GM08714 (cell line): ENCODE measurements around the gene PP2D1.
"Not testable (repeated sequence)": the region's sequence is repeated elsewhere in the genome, so short reads cannot be mapped to it uniquely, and the experiment has no call there.

Experiments used
- H3K4me3 ChIP-seq: fragments of 200-500 bp; sonication (Bioruptor generic); 2 replicates; pipeline ENCODE4 v1.5.1; 2014; ENCODE audit warnings: mild to moderate bottlenecking, low read length, inconsistent platforms
- ZNF274 ChIP-seq: IDR thresholded peaks from 2 replicates; pipeline ENCODE4 v1.6.1; 2012; ENCODE audit warnings: mild to moderate bottlenecking, low read depth, low read length

Gene PP2D1

DNA sequence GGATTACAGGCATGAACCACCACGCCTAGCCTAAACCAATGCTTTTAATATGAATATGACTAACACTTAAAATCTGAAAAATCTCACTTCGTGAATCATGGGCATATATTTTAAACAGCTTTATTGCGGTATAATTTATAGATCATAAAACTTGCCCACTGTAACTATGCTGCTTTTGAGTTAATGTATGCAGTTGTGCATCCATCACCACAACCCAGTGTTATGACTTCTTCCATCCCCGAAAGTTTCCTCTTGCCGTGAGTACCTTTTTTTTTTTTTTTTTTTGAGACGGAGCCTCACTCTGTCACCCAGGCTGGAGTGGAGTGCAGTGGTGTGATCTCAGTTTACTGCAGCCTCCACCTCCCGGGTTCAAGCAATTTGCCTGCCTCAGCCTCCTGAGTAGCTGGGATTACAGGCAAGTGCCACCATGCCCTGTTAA lies 35.3 kb upstream of the PP2D1 start:
- H3K4me3 ChIP-seq, result no peak overlapping the region
- TF ChIP-seq ZNF274, result no peak

DNA sequence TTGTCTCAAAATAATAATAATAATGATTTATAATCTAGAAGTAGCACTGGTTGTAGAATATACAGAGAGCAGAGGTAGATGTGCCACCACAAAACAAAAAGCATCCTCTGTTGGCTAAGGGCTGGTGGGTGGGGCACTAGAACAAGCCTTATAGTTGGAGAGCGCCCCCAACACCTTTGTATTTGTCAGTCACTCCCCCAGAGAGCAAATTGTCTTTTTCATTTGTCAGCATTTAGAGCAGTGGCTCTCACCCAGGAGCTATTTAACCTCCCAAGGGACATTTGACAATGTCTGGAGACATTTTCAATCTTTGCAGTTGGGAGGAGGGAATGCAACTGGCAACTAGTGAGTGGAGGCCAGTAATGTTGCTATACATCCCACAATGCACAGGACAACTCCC lies 34.5 kb upstream of the PP2D1 start:
- H3K4me3 ChIP-seq, result no peak overlapping the region

DNA sequence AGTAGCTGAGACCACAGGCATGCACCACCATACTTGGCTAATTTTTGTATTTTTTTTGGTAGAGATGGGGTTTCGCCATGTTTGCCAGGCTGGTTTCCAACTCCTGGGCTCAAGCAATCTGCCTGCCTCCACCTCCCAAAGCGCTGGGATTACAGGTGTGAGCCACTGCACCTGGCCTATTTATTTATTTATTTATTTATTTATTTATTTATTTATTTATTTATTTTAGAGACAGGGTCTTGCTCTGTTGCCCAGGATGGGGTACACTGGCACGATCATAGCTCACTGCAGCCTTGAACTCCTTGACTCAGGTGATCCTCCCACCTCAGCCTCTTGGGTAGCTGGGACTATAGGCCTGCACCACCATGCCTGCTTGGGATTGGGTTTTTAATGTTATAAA lies 33.1 kb upstream of the PP2D1 start:
- H3K4me3 ChIP-seq, result not testable (repeated sequence)

More for the DNA sequence above, 34.5 kb upstream of the PP2D1 start:
- no peak for TF ChIP-seq ZNF274

DNA sequence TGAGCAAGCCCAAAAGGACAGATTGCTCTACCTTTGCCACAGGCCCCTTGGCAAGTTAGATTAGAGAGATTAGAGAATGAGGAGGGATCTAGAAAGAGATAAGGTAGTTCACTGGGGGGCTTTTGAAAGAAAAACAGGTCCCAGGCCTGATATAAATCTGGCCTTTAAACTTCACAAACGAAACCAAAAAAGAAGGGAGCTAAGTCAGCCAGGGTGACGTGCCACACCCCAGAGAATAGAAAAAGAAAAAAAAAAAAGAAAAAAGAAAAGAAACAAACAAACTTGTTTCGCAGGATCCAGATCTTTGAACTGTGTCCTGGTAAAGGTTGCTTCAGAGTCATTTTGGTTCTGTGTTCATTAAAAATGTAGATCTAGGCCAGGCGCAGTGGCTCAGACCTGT lies 31.8 kb upstream of the PP2D1 start:
- H3K4me3 ChIP-seq, result peak overlapping the region; percentile 52
- TF ChIP-seq ZNF274, result no peak

DNA sequence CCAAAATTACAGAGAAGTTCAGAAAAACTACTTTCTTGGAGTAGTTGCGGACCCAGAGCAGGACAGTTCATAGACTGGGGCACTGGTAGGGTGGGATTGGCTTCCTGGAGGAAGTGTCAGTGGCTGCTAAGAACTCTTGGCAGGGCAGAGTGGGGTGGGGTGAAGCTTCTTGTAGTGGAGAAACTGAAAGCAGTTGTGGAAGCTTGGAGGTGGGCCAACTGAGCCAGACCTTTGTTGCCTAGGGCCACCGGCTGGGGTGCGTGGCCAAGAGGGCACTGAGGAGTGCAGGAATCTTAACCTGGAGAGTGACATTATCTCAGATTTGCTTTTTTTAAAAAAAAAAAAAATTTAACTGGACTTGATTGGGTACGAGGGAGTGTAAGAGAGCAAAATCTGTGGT lies 31.3 kb upstream of the PP2D1 start:
- no peak for TF ChIP-seq ZNF274
- peak overlapping the region; percentile 52 for H3K4me3 ChIP-seq

DNA sequence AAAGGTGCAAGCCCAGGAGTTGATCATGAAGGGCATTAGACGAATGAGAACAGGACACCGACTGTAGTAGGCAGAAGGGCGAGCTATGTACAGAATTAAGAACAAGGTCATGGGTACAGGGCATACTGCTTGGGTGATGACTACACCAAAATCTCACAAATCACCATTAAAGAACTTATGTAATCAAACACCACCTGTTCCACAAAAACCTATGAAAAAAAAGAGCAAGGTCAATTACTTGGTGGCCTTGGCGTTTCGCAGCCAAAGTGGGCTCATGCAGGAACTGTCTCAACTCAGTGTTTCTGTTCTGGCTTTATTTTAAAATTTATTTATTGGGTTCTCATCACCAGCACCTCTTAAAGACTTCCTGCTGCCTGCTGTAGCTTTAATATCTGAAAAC lies 30.3 kb upstream of the PP2D1 start:
- H3K4me3 ChIP-seq, result no peak overlapping the region
- TF ChIP-seq ZNF274, result no peak

DNA sequence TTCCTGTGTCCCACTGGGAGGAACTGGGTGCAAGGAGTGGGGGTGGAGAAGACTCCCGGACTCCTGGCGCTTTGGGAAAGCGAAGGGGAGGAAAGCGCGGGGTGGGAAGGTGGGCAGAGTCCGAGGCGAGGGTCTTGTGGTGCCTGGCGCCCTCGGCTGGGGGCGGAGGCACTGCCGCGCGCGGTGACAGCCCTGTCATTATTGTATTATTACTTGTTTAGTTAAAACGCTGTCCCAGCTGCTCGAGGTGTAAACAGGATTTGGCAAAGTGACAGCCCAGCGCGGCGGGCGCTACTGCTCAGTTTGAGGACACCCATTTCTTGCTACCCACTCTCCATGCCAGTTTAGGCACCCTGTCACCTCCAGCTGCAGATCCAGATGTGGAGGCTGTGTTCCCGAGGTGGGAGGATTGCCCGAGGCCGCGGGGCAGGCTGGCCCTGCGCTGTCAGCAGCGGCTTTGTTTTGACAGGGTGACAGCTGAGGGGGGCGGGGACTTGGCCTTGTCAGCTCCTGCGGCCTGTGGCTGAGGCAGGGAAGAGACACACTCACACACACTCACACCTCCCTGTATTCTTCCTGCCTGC lies 29.2 kb upstream of the PP2D1 start:
- peak overlapping the region; percentile 81 for H3K4me3 ChIP-seq
- no peak for TF ChIP-seq ZNF274

DNA sequence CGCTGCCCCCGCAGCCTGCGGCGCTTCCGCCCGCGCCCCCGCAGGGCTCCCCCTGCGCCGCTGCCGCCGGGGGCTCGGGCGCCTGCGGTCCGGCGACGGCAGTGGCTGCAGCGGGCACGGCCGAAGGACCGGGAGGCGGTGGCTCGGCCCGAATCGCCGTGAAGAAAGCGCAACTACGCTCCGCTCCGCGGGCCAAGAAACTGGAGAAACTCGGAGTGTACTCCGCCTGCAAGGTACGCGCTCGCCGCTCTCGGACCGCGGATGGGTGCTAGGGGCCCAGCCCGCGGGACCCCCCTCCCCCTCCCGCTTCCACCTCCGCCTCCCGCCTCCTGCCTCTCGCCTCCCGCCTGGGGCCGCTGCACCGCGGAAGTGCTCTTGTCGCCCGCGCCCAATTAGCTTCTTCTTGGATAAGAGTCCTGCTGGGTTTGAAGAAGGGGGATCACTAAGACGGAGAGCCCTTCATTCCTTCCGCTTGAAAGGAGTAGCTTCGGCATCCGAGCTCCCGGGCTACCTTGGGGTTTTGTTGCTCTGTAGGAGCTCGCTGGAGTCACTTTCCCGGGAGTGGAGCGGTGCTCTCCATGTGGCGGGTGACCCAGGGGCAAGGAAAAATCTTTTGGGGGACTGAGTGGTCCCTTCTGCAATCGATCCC lies 28.6 kb upstream of the PP2D1 start:
- TF ChIP-seq ZNF274, result no peak
- peak overlapping the region; percentile 81 for H3K4me3 ChIP-seq

DNA sequence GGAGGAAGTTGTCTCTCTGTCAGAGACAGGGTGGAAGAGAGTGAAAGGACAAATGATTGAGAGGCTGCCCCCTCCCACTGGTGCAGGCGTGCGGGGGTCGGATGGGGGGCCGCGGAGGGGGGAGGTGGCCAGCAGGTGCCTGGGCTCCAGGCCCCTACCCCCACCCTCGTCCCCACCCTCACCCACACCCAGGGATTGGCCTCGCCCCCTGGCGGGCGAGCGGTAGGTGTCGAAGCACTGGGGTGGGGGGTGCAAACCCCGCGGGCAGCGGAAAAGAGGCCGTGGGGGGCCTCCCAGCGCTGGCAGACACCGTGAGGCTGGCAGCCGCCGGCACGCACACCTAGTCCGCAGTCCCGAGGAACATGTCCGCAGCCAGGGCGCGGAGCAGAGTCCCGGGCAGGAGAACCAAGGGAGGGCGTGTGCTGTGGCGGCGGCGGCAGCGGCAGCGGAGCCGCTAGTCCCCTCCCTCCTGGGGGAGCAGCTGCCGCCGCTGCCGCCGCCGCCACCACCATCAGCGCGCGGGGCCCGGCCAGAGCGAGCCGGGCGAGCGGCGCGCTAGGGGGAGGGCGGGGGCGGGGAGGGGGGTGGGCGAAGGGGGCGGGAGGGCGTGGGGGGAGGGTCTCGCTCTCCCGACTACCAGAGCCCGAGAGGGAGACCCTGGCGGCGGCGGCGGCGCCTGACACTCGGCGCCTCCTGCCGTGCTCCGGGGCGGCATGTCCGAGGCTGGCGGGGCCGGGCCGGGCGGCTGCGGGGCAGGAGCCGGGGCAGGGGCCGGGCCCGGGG lies 27.9 kb upstream of the PP2D1 start, which contains the start of gene KAT2B:
KAT2B (plus strand) TSS at position 682 of the 783 bp plus-strand sequence; CDS start at position 714, 32 bp downstream.
- TF ChIP-seq ZNF274, result no peak
- peak within 1 kb of the TSS; percentile 81 for H3K4me3 ChIP-seq

DNA sequence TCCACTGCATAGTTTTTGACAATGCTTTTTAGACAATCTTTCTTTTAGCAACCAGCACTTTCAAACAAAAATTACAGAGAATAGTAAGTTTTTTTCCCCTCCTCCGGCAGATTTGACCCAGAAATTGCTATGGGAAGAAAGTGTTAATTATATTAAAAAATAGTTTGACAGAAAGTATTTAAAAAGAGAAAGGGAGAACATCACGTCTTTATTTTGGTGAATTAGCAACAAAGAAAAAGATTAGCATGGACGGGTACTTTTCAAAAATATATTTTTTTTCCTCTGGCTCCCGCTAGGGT lies 27.4 kb upstream of the PP2D1 start:
- peak overlapping the region; percentile 81 for H3K4me3 ChIP-seq

DNA sequence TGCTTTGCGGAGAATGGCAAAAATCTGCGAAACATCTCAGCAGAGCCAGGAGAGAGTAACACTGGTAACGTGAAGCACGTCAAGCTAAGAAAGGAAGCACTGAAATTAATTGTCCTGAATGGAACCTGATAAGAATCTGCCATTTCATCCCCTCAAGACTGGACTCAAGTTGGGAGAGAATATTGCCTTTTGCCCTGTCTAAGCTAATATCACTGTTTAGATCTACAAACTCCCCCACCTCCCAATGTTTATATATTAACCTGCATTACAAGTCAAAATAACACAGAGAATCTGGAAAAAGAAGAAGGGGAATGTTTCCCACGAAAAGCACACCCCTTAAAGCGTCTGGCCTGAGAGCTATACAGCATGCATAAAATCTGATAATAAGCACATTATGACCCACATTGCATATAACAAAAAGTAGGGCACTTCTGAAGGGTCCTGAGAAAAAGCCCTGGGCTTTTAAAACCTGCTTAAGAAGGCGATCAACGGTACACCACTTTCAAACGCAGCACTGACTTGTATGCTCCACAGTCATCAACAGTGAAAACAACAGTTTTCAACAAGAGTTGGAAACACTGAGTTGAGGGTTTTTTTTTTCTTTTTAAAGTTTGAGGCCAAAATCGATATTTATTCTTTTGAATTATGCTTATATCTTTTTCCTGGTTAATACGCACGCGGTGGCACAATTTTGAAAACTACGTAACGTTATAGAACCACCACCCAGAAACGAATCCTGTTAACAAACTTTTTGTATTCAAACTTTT lies 26.8 kb upstream of the PP2D1 start:
- peak overlapping the region; percentile 81; the same call in 1 of the 2 replicates for H3K4me3 ChIP-seq
- no peak for TF ChIP-seq ZNF274

More for the DNA sequence above, 27.4 kb upstream of the PP2D1 start:
- no peak for TF ChIP-seq ZNF274

DNA sequence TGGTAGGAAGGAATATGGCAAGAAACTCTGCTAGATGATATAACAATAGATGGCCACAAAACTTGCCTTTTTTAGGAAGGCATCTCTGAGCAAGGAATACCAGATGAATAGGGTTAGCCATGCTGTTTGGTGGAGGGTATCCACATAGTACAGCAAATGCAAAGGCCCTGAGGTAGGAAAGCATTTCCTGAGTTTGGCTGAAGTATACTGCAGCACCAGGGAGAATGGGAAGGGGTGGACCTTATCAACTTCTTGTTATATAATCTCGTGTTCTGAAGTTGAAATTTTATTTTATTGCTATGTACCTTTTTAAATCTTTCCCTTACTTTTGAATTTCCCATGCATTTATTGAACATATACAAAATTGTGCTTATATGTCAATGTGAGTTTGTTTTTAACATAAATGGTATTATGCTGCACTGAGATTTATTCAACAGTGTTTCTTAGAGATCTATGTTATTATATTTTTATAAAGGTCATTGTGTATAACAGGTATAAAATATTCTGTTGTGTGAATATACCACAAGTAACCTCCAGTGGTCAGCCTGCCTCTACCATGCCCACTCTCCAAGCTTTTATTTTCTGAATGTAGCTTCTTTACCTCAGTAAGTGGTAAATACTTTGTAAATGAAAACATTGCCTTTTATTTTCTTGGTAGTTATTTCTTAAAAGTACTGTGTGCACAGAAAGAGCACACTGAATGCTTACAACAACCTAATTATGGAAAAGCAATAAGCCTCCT lies 25.4 kb upstream of the PP2D1 start:
- no peak overlapping the region for H3K4me3 ChIP-seq
- no peak for TF ChIP-seq ZNF274

DNA sequence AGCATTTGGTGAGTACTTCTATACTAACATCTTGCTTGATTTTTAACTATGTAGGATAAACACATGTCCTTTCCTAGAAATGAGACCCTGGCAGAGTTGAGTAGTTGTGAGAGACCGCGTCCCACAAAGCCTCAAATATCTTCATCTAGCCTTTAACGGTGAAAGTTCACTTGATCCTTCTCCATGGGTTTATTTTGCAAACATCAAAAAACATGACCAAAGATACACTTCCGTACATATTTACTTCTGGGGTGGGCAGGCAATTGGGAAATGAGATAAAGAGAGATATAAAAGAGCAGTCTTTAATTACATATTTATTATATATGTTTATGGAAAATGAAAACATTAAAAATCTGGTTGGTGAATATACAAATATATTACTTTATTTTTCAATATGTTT lies 23.0 kb upstream of the PP2D1 start:
- H3K4me3 ChIP-seq, result no peak overlapping the region
- TF ChIP-seq ZNF274, result no peak

DNA sequence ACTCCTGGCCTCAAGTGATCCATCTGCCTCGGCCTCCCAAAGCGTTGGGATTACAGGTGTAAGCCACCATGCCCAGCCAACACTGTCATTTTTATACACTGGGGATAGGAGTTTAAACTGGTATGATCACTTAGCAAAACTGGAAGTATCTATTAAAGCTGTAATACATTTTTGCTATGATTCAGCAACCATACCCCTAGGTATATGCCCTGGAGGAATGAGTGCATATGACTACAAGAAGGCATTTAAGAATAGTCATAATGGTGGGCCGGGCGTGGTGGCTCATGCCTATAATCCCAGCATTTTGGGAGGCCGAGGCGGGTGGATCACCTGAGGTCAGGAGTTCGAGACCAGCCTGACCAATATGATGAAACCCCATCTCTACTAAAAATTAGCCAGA lies 19.9 kb upstream of the PP2D1 start:
- H3K4me3 ChIP-seq, result not testable (repeated sequence)
